ENCODE measurements around the gene MYF5.

The MYF5 gene

GRCh38 chr12:80708259-80708974 lies 8.3 kb upstream of the MYF5 start:
- DNase-seq = no peak

- DNase-seq = no peak
Observed at GRCh38 chr12:80708975-80709328, 7.8 kb upstream of the MYF5 start.

- no peak for DNase-seq
Observed at GRCh38 chr12:80709811-80710726, 6.6 kb upstream of the MYF5 start.

- no peak for DNase-seq
Observed at GRCh38 chr12:80710727-80711449, 5.8 kb upstream of the MYF5 start.

- DNase-seq = no peak
Observed at GRCh38 chr12:80711866-80712265, 4.8 kb upstream of the MYF5 start.

- DNase-seq = no peak
Observed at GRCh38 chr12:80712866-80713265, 3.8 kb upstream of the MYF5 start.

GRCh38 chr12:80713419-80713818 lies 3.3 kb upstream of the MYF5 start:
- no peak for DNase-seq

GRCh38 chr12:80714055-80714454 lies 2.7 kb upstream of the MYF5 start:
- no peak for DNase-seq

- DNase-seq = no peak
Observed at GRCh38 chr12:80714846-80715245, 1.9 kb upstream of the MYF5 start.

GRCh38 chr12:80715713-80716249 lies 931 bp upstream of the MYF5 start:
- DNase-seq = no peak

- DNase-seq = no peak
Observed at GRCh38 chr12:80717856-80718255, 1.1 kb downstream of the MYF5 start.

GRCh38 chr12:80720516-80720915 lies 3.8 kb downstream of the MYF5 start:
- DNase-seq = no peak

GRCh38 chr12:80721326-80721725 lies 4.6 kb downstream of the MYF5 start:
- DNase-seq = no peak

GRCh38 chr12:80745851-80746505 lies 29.3 kb downstream of the MYF5 start:
- DNase-seq = no peak

- no peak for DNase-seq
Observed at GRCh38 chr12:80747800-80748199, 31.1 kb downstream of the MYF5 start.

GRCh38 chr12:80749456-80749855 lies 32.7 kb downstream of the MYF5 start:
- no peak for DNase-seq

GRCh38 chr12:80752464-80752863 lies 35.8 kb downstream of the MYF5 start:
- DNase-seq = no peak

GRCh38 chr12:80754274-80754673 lies 37.6 kb downstream of the MYF5 start:
- DNase-seq = no peak

GRCh38 chr12:80756875-80757274 lies 40.2 kb downstream of the MYF5 start:
- DNase-seq = no peak

GRCh38 chr12:80761838-80762237 lies 45.1 kb downstream of the MYF5 start:
- DNase-seq = no peak

- DNase-seq = peak; percentile 30
Observed at GRCh38 chr12:80763874-80764273, 47.2 kb downstream of the MYF5 start.

GRCh38 chr12:80766210-80766609 lies 49.5 kb downstream of the MYF5 start:
- DNase-seq = no peak

- DNase-seq = no peak
Observed at GRCh38 chr12:80766897-80767296, 50.2 kb downstream of the MYF5 start.
